ENCODE results near the gene PCID2.

PCID2 gene

DNA sequence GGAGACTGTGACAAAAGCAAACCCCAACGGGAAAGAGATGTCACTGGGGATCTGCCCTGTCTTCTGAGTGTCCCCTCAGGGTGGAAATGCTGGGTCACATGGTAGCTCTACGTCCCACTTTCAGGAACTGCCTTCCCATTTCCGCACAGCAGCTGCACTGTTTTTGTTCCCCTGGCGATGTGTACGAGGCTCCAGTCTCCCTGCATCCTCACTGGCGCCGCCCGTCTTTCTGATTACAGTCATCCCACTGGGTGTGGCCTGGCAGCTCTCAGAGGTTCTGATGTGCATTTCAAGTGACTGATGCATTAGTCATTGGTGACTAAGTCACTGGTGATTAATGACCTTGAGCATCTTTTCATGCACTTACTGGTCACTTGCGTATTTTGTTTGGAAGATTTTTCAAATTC lies 21.2 kb downstream of the PCID2 start:
- DNase-seq (ENCODE audit: low spot score), result peak; percentile 99

DNA sequence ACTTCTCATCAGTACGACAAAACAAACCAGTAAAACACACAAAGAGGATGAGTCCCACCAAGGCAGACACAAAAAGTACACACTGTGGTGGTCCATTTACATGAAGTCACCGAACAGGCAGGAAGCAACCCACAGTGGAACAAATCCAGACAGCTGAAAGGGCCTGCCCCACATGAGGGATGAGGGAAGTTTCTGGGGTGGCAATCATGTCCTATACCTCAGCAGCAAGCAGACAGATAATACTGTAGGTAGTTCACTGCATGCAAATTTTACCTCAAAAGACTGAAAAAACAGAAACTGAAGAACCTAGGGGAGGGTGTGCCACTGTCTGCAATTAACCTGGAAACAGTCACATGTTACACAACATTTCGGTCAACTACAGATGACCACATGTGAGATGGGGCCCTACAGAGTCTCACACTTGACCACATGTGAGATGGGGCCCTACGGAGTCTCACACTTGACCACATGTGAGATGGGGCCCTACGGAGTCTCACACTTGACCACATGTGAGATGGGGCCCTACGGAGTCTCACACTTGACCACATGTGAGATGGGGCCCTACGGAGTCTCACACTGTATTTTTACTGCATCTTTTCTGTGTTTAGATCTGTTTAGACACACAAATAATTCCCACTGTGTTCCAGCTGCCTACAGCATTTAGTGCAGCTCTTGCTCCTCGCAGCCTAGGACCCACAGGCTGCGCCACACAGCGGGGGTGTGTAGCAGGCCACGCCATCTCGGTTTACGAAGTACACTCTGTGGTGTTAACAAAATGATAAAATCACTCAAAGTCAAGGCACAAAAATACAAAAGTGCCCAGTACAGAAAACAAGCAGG lies 22.2 kb downstream of the PCID2 start:
- no peak for DNase-seq (ENCODE audit: low spot score)

DNA sequence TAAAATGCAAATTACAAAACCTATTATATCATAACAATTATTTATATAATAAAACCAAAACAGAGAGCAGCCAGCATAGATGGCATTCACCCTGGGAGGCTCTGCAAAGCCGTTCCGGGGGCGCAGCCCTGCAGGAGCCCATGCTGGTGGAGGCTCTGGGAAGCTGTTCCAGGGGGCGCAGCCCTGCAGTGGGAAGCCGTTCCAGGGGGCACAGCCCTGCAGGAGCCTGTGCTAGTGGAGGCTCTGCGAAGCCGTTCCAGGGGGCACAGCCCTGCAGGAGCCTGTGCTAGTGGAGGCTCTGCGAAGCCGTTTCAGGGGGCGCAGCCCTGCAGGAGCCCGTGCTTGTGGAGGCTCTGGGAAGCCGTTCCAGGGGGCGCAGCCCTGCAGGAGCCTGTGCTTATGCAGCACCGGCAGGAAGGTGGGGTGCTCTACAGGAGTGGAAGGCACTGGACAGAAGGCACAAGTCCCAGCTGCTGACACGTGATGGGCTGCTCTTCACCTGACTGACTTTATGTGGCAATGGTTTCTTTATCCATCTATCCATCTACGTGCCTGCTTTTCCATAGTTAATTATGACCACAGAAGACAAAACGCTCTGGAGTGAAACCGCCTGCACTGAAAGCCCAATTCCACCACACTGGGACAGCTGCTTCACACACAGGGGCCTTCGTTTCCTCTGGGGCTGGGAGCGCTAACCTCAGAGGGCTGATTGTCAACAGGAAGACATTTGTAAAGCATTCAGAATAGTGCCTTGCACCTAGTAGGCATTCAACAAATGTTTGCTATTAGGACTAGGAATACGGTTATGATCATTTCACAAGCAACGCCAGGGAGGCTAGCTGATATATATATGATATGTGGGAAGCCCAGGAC lies 23.7 kb downstream of the PCID2 start:
- DNase-seq (ENCODE audit: low spot score), result no peak

DNA sequence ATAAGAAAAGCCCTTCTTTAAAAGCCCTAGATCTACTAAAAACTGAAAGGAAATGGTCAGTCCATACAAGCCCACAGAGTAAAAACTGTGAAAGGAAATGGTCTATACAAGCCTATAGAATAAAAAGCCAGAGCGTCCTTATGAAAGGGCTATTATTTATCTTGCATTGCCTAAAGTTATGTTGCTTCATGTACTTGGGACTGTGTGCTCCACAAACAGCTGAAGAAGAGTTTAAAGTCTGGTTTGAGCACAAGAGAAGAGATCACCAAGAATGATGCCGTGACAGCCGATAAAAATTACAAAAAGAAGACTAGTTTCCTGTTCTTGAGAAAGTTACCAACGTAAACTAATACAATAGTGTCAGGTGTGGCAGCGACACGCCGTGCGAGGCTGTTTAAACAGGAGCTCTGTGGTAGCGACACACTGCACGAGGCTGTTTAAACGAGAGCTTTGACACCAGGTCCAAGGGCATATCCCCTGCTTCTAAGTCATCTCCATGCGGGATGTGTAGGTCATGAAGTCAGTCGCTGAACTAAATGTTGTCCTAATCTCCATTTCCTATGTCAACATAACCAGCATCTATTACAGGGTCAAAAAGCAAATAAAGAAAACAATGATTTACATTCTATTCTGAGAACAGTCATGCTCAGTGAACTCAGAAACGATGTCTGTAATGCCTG lies 24.9 kb downstream of the PCID2 start:
- DNase-seq (ENCODE audit: low spot score), result peak; percentile 64

DNA sequence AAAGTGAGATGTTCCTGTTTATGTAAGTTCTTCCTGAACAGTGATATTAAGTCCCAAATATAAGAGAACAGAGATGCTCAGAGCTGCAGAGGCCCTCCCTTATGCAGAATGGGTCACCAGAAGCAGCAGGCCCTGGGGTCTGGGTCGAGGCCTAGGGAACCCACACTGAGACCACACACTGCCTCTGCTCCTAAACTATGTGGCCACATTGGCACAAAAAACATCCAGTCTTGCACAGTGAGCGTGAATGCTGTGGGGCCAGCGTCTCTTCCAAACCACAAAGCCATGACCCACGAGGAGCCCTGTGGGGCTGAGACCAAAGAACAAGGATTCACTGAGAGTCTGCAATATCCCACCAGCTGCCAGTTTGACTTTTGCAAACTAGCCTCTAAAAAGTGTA lies 26.4 kb downstream of the PCID2 start:
- DNase-seq (ENCODE audit: low spot score), result no peak

DNA sequence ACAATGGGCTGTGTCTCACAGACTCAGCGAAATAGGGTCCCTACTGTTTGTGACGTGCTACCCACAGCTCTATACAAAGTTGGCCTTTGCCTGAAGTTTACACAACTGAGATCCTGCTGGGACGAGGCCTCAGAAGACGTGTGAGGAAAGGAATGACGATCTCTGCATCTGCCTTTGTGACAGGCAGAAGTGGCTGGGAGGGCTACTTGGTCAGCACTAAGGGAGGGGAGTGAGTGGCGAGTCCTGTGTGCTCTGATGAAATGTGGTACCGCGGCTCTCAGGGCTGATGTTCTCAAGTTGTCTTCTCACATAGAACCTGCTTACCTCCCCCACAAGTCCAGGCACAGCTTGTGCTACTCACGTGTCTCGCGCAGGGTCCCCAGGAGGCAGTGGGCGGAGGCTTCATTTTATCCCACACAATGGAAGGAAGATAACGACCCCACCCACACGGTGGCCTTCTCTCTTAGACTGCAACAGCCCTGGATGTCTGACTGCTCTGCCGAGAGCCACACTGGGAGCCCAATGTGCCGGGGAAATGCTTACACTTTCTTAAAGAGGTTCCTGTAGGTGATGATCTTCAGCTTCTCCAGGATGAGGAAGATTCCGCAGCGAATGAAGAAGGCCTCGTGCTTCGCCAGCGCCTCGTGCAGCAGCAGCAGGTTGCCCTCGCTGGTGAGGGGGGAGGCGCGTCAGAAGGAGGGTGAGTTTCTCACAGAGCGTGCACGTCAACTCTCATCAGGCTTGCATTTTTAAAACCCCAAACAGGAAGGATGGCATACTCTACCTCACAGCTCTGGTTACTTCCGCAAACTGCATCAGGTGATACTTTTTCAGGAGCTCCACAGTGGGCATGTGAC lies 28.9 kb downstream of the PCID2 start:
- no peak for DNase-seq (ENCODE audit: low spot score)

DNA sequence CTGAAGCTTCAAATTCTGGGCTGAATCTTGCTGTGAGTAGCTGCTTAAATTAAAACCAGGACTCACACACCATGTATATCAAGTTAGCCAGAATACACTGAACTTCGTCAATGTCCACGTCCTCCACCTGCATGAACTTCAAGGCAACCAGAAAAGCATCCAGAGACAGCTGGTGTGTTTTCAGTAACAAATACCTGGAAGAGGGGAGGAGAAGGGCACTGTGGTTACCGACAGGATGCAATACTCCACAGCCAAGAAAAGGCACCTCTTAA lies 29.6 kb downstream of the PCID2 start:
- DNase-seq (ENCODE audit: low spot score), result no peak

DNA sequence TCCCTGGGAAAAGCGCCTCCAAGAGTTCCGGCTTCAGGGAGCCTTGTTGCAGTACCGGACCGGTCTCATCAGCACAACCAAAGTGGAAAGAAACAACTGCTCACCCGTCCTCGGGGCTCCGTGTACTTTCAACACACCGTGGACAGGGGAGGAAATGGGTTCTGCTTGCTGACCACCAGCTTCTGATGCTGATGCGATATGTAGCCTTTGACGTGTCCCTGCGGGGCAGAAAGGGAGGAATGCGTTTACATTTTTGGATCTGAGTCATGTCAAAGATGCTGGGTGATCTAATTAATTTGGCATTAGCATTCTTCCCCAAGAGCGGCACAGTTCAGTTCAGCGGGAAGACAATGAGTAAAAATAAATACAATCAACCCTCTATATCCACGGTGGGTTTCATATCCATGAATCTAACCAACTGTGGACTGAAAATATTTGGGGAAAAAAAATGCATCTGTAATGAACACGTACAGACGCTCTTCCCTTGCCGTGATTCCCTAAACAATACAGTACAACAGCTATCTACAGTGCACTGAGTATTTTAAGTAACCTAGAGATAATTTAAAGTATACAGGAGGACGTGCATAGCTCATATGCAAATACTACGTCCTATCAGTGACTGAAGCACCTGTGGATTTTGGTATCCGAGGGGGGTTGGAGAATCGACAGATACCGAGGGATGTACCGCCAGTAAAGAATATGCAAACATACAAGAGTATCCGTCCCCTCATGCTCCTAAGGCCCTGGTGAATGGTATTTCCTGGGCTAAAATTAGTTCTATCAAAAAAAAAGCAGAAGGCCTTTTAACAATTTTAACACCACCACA lies 30.2 kb downstream of the PCID2 start:
- DNase-seq (ENCODE audit: low spot score), result peak; percentile 49

DNA sequence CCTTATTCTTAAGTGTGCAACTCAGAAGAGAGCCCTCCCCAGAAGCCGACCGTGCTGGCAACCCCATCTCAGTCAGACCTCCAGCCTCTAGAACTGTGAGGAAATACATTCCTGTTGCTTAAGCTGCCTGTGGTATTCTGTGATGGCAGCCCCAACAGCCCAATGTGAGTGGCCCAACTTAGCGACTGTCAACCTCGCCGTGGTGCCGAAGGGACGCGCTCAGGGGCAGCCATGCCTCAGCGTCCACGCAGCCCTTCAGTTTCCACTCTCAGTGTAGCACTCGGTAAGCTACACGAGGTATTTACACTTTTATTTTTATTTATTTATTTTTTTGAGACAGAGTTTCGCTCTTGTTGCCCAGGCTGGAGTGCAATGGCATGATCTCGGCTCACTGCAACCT lies 31.6 kb downstream of the PCID2 start:
- no peak for DNase-seq (ENCODE audit: low spot score)

DNA sequence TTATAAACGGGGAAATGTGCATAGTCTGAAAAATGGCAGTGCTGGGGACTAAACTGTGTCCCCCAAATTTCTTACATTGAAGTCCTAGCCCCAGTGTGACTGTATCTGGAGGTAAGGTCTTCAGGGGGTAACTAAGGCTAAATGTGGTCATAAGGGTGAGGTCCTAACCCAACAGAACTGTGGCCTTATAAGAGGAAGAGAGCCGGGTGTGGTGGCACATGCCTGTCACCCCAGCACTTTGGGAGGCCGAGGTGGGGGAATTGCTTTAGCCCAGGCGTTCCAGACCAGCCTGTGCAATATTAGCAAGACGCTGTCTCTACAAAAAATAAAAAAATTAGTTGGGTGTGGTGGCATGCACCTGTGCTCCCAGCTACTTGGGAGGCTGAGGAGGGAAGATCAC lies 32.2 kb downstream of the PCID2 start:
- no peak for DNase-seq (ENCODE audit: low spot score)

DNA sequence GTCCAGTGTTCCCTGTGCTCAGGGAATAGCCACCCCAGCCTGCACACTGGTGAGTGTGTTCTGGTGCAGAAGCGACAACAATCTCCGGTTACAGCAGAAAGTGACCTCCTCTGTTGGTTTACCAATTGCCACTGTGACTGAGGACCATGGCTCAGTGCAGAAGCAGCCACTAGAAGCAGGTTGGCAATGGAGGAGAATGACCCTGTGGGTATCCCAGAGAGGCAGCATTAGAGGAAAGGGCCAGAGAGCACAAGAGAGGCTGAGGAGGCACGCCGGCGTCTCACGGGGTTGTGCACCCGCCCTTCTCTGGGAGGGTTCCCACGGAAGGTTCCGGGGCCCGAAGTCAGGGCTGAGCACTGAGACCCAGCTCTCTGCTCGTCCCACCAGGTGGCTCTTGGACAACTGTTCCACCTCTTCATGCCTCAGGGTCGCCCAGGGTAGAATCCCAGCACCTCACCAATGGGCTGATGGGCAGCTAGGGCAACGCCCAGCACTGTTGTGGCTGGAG lies 36.0 kb downstream of the PCID2 start:
- DNase-seq (ENCODE audit: low spot score), result no peak

DNA sequence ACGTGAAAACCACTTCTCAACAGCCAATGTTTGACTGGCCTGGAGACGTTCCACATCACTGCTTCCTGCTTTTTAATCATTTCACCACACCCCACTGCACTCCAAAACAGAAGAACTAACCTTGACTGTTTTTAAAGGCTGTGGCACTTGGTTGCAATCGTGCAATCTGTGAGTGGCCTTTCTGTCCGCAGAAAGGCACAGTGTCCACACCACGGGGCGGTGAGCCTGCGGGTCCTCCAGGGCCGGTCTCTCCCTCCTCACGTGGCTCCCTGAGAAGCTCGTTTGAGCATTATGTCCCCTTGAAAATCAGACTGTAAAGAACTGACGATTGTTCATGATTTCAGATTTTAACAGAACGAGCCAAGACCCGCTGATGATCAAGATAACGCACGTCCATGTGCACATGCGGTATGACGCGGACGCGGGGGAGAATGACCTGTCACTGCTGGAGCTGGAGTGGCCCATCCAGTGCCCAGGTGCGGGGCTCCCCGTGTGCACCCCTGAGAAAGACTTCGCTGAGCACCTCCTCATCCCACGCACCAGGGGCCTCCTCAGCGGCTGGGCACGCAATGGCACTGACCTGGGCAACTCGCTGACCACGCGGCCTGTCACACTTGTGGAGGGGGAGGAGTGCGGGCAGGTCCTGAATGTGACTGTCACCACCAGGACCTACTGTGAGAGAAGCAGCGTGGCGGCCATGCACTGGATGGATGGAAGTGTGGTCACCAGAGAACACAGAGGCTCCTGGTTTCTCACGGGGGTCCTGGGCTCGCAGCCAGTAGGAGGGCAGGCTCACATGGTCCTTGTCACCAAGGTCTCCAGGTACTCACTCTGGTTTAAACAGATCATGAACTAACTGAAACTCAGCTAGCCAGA lies 37.0 kb downstream of the PCID2 start:
- no peak for DNase-seq (ENCODE audit: low spot score)

DNA sequence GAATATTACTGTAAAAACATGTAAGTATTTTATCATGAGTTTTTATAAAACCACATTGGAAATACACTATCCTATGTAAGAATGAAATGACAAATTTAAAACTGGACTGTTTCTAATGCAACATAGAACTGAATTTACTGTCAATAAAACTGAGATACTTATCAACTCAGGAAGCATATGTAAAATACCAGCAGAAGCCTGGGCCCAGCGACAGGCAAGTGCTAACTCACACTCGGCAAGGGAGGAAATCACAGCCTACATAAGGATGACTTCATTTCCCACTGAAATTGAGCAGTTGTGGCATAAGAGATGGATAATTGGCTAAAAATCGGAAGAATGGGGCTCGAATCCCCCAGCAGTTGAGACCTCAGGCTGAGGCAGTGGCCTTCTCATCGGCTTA lies 38.0 kb downstream of the PCID2 start:
- no peak for DNase-seq (ENCODE audit: low spot score)

DNA sequence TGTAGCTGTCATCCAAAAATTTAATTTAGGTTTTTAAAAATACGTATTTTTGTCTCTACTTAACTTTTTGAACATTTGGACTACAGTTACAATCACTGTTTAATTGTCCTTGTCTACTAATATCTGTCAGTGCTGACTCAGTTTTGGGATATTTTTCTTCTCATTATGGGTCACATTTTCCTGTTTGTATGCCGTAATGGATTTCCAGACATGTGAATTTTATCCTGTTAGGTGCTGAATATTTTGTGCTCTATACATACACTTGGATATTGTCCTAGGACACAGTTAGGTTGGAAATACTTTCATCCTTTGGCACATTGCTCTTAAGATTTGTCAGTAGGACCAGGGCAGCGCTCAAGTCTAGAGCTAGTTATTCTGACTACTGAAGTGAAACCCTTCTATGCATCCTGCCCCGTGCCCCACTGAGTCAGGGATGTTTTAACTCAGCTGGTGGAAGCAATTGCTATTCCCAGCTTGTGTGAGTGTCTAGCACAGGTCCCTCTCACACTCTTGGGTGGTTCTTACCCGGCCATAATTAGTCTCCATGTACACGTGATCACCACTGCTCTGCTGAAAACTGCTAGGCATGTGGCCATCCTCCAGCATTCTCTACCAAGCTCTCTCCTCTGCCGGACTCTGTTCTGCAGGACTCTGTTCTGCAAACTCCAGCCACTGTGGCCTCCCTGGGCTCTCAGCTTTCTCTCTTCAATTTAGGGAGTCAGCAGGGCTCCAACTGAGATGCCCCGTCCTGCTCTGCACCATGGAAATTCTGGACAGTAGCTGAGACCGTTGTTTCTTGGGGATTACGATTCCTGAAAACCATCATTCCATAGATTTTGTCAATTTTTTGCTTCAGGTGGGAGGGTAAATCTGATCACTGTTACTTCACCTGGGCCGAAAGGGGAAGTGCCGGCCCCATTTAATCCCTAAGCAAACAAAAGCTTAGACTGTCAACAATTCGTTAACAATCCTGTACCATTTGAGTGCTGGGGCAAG lies 38.9 kb downstream of the PCID2 start:
- no peak for DNase-seq (ENCODE audit: low spot score)

DNA sequence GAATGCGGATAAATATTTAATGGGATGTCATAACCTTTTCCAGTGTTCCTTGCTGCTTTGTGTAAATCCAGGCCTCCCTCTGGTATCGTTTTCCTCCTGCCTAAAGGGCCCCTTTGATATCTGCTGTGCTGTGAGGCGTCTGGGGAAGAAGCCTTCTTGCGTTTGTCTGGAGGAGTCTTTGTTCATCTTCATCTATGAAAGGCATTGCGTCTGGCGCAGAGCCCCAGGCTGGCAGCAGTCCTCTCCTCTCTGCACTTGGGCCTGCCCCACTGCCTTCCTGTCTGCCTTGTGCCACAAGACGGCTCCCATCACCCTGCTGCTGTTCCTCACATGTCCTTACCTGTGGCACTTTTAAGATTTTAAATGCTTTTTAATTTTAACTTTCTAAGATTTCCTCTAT lies 40.3 kb downstream of the PCID2 start:
- peak; percentile 84 for DNase-seq (ENCODE audit: low spot score)

DNA sequence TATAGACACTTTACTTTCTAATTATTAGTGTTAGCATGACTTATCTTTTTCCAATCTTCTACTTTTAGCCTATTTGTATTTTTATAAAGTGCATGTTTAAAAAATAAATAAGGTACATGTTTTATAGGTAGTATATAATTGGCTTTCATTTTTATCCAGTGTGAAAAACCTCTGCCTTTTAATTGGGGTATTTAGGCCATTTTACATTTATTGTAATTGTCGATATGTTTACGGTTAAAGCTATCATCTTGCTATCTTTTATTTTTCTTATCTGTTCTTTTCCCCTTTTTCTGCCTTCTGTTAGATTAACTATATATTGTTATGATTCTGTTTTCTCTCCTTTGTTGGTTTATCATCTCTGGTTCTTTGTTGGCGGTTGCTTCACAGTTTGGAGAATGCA lies 40.9 kb downstream of the PCID2 start:
- no peak for DNase-seq (ENCODE audit: low spot score)

DNA sequence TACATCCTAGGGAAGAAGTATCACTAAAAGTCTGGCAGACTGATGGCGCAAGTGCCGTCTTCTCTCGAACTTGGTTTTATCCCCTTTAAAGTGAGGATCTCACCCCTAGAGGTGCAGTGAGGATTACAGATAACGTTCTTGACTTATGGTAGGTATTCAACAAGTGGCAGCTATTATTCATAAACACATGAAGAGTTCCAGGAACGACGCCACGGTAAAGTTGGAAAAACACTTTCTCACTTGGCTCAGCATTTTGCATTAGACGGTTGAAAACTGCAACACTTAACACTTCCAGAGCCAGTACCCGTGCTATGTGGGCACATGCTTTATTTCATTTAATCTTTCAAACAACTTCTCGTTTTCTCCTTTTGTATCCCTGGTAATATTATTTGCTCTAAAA lies 41.3 kb downstream of the PCID2 start:
- no peak for DNase-seq (ENCODE audit: low spot score)

DNA sequence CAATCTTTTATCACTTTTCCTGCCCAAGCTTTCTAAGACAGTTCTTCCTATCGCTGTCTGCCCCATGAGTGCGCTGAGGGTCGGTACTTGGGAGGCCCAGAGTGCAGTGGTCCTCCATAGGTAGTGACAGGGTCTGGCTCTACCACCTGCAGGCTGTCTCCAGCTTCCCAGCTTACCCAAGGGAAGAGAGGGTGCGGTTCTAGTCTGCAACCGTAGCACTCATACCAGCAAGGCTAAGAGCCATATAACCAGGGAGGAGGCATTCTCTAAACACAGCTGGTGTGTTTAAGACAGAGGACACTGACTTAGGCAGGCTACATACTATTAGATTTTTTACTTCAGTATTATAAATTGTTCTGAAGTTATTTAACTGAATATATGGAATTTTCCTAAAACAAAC lies 41.8 kb downstream of the PCID2 start:
- no peak for DNase-seq (ENCODE audit: low spot score)

DNA sequence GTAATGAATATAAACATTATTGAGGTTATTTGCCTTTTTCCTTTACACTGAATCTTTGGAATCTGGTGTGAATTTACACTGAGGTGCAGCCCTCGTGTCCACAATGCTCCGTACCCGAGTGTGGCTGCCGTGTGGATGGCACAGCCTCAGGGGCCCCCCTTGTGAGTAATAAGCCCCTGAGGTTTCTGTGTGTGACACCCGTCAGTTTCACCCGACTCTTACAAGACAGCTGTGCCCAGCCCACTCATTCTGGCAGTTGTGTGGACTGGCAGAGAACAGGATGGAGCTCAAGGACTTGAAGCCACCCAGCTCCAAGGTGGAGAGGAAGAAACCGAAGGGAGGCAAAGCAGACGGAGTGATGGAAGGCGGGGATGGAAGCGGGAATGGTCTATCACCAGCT lies 42.2 kb downstream of the PCID2 start:
- DNase-seq (ENCODE audit: low spot score), result no peak
